CD14-positive monocyte (primary cell): Measurements from ENCODE around the gene SSBP3. TPM values are rescaled to one million over a fixed set of nuclear protein-coding genes. Genes with fewer than 3 reads are reported as not detected.
A peak's percentile ranks its signal among the peaks of the same experiment; 100 is the strongest.

Experiments
- DNase-seq, 3 donors: peaks; one replicate each; pipeline ENCODE4 v3.0.0-alpha.2; 2011 to 2022
- H2AFZ ChIP-seq: 2 replicates; pipeline ENCODE4 v1.6.0; 2012; ENCODE audit warnings: mild to moderate bottlenecking, low read depth, low read length, inconsistent platforms; ENCODE audit not compliant: insufficient read depth, poor library complexity, severe bottlenecking
- H3K27ac ChIP-seq, 2 donors: 1 replicate in 1 of 2; 2 replicates in 1 of 2; pipeline ENCODE4 v1.5.1; 2012 to 2013; ENCODE audit warnings: low read length in 2 of 2, control low read depth in 1 of 2, inconsistent platforms in 1 of 2, low read depth in 1 of 2, mild to moderate bottlenecking in 1 of 2
- H3K27me3 ChIP-seq, 2 donors: one replicate each; pipeline versions ENCODE4 v1.6.0 to v1.6.1; 2011 to 2013; ENCODE audit warnings: low read length in 2 of 2; ENCODE audit not compliant: control insufficient read depth in 2 of 2, insufficient read depth in 2 of 2
- H3K36me3 ChIP-seq, 2 donors: replicated peaks in 1 of 2; 1 replicate in 1 of 2; 2 replicates in 1 of 2; pipeline versions ENCODE4 v1.5.1 to v1.6.1; 2012 to 2013; ENCODE audit warnings: low read length in 2 of 2, control low read depth in 1 of 2, inconsistent platforms in 1 of 2, mild to moderate bottlenecking in 1 of 2; ENCODE audit not compliant: insufficient read depth in 2 of 2, control insufficient read depth in 1 of 2
- H3K4me1 ChIP-seq, 2 donors: 1 replicate in 1 of 2; 2 replicates in 1 of 2; pipeline versions ENCODE4 v1.5.1 to v1.6.1; 2012 to 2013; ENCODE audit warnings: low read length in 2 of 2, control low read depth in 1 of 2, inconsistent platforms in 1 of 2, mild to moderate bottlenecking in 1 of 2, moderate library complexity in 1 of 2; ENCODE audit not compliant: insufficient read depth in 2 of 2, control insufficient read depth in 1 of 2
- H3K4me2 ChIP-seq: replicated peaks from 2 replicates; pipeline ENCODE3; 2012; ENCODE audit warnings: low read length, moderate library complexity, mild to moderate bottlenecking; ENCODE audit not compliant: poor library complexity, severe bottlenecking; ENCODE audit errors: extremely low read depth
- H3K4me3 ChIP-seq, 3 experiments: fragments of 200-600 bp in 1 of 3; sonication (generic) in 1 of 3; replicated peaks in 1 of 3; 1 replicate in 2 of 3; 2 replicates in 1 of 3; pipeline ENCODE4 v1.5.1; 2011 to 2013; ENCODE audit warnings: low read length in 3 of 3, mild to moderate bottlenecking in 3 of 3, control low read depth in 2 of 3, low read depth in 2 of 3, inconsistent platforms in 1 of 3, moderate library complexity in 1 of 3
- H3K79me2 ChIP-seq: 2 replicates; pipeline ENCODE4 v1.6.0; 2012; ENCODE audit warnings: mild to moderate bottlenecking, control low read depth, inconsistent platforms, low read length, moderate library complexity; ENCODE audit not compliant: insufficient read depth
- H3K9ac ChIP-seq: 2 replicates; pipeline ENCODE4 v1.6.0; 2017; ENCODE audit warnings: low read length, mild to moderate bottlenecking; ENCODE audit not compliant: insufficient read depth, poor library complexity, severe bottlenecking
- H3K9me3 ChIP-seq, 2 donors: replicated peaks in 1 of 2; 1 replicate in 1 of 2; 2 replicates in 1 of 2; pipeline versions ENCODE4 v1.5.1 to v1.6.1; 2012 to 2013; ENCODE audit warnings: low read length in 2 of 2, control low read depth in 1 of 2; ENCODE audit not compliant: control insufficient read depth in 1 of 2, insufficient read depth in 1 of 2
- H4K20me1 ChIP-seq: 2 replicates; pipeline ENCODE4 v1.6.0; 2012; ENCODE audit warnings: mild to moderate bottlenecking, low read length, control low read depth, moderate library complexity; ENCODE audit not compliant: insufficient read depth
- H3K27ac Mint-ChIP-seq, 7 donors: one replicate each; pipeline ENCODE4 v1.8.0; 2020; ENCODE audit warnings: mild to moderate bottlenecking in 7 of 7, mixed read lengths in 7 of 7, moderate library complexity in 6 of 7, inconsistent platforms in 2 of 7
- H3K27me3 Mint-ChIP-seq, 3 donors: one replicate each; pipeline ENCODE4 v1.8.0; 2021 to 2022; ENCODE audit warnings: low read depth in 3 of 3, mild to moderate bottlenecking in 3 of 3, mixed read lengths in 3 of 3, moderate library complexity in 3 of 3, inconsistent platforms in 1 of 3
- H3K36me3 Mint-ChIP-seq, 2 donors: one replicate each; pipeline ENCODE4 v1.8.0; 2020; ENCODE audit warnings: mixed read lengths in 2 of 2, inconsistent platforms in 1 of 2, mild to moderate bottlenecking in 1 of 2
- H3K4me1 Mint-ChIP-seq: one replicate; pipeline ENCODE4 v1.8.0; 2020; ENCODE audit warnings: mild to moderate bottlenecking, mixed read lengths
- H3K4me3 Mint-ChIP-seq, 2 donors: one replicate each; pipeline ENCODE4 v1.8.0; 2020; ENCODE audit warnings: mild to moderate bottlenecking in 2 of 2, mixed read lengths in 2 of 2, moderate library complexity in 1 of 2
- H3K9me3 Mint-ChIP-seq, 7 donors: one replicate each; pipeline ENCODE4 v1.8.0; 2020 to 2022; ENCODE audit warnings: mixed read lengths in 7 of 7, mild to moderate bottlenecking in 6 of 7, moderate library complexity in 6 of 7, inconsistent platforms in 2 of 7
- WGBS: methylation state at CpG from one replicate; pipeline ENCODE4 v1.1.5; 2013; ENCODE audit warnings: missing lambda C conversion rate; ENCODE audit not compliant: insufficient coverage; 5-methylcytosine and 5-hydroxymethylcytosine counted together
- intact Hi-C, 2 donors: fragments of 100-400 bp; cut with micrococcal nuclease; formaldehyde crosslinking; loops; one replicate each; pipeline versions ENCODE4 v1.15.0 to v1.15.1; 2023
- polyA plus RNA-seq, 3 donors: library from polyadenylated mRNA; depleted of rRNA in 1 of 3; unstranded in 2 of 3; stranded (reverse) in 1 of 3; fragments of 300-500 nt in 2 of 3; fragments of >200 nt in 1 of 3; fragmentation: Illumina TruSeq in 2 of 3; gene quantifications; 1 replicate in 2 of 3; 2 replicates in 1 of 3; pipeline ENCODE4 v1.2.3, GENCODE V29; 2012 to 2021
- TF ChIP-seq, protein P1 (sequence below): fragments of 200-600 bp; IDR thresholded peaks from one replicate; pipeline ENCODE4 v1.8.0; 2022; ENCODE audit warnings: antibody characterized with exemption, mild to moderate bottlenecking

SSBP3 gene
- polyA plus RNA-seq, 3 donors: 4.1 to 30.7 (median 4.3) TPM

GRCh38 chr1:54417123-54417522 is 10.9 kb upstream of the SSBP3 start:
- DNase-seq: peak in 2 of 3 donors; percentile 32 to 33
- TF ChIP-seq, protein P1, sequence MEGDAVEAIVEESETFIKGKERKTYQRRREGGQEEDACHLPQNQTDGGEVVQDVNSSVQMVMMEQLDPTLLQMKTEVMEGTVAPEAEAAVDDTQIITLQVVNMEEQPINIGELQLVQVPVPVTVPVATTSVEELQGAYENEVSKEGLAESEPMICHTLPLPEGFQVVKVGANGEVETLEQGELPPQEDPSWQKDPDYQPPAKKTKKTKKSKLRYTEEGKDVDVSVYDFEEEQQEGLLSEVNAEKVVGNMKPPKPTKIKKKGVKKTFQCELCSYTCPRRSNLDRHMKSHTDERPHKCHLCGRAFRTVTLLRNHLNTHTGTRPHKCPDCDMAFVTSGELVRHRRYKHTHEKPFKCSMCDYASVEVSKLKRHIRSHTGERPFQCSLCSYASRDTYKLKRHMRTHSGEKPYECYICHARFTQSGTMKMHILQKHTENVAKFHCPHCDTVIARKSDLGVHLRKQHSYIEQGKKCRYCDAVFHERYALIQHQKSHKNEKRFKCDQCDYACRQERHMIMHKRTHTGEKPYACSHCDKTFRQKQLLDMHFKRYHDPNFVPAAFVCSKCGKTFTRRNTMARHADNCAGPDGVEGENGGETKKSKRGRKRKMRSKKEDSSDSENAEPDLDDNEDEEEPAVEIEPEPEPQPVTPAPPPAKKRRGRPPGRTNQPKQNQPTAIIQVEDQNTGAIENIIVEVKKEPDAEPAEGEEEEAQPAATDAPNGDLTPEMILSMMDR: no peak
- Histone ChIP-seq H3K27me3 (no peaks in the 10 kb centered on the region), H3K9me3 (no peaks in the 10 kb centered on the region), H3K27ac (no peak overlapping the region), H3K4me2 (peak overlapping the region; percentile 44), H4K20me1 (no peaks in the 10 kb centered on the region), H3K4me1 (peaks cover 0 to 5% of the 10 kb centered on the region in 2 donors), H3K79me2 (no peaks in the 10 kb centered on the region), H3K4me3 (peak overlapping the region in 1 of 3 experiments; percentile 46), H3K36me3 (no peaks in the 10 kb centered on the region), H3K9ac (peak overlapping the region; percentile 33), H2AFZ (peak overlapping the region; percentile 80)
- peak overlapping the region; percentile 0 to 90 for H3K4me3 Mint-ChIP-seq
- H3K36me3 Mint-ChIP-seq: no peaks in the 10 kb centered on the region
- peak overlapping the region in 6 of 7 donors; percentile 0 to 63 (median 20) for H3K27ac Mint-ChIP-seq
- 4% methylated on average over 4 of the region's 5 CpGs for WGBS
- H3K4me1 Mint-ChIP-seq: peaks cover 17% of the 10 kb centered on the region
- peaks cover 2 to 14% (median 13%) of the 10 kb centered on the region in 3 donors for H3K27me3 Mint-ChIP-seq
- intact Hi-C loops: no loop called here
- peaks cover 0 to 2% (median 0%) of the 10 kb centered on the region in 7 donors for H3K9me3 Mint-ChIP-seq

DNA sequence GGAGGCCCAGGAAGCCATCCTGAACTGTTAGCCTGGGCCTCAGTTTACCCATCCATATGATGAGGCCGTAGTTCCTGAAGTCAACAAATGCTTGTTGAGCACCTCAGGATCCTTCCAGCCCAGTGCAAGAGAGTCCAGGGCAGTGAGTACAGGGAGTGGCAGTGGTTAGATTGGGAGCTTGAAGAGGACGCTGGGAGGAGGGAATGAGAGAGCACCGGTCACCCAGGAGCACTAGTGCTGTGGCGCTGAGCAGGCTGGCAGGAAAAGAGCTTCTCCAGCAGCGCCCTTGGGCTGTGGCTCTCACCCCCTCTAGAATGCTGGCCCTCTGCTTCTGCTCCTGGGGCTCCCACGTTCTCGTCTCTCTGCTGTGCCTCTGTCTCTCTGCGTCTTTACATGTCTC is 10.2 kb upstream of the SSBP3 start:
- Mint-ChIP-seq H3K4me3 (no peak overlapping the region), H3K4me1 (peaks cover 17% of the 10 kb centered on the region), H3K27ac (no peak overlapping the region), H3K27me3 (peaks cover 2 to 14% (median 13%) of the 10 kb centered on the region in 3 donors), H3K9me3 (peaks cover 0 to 2% (median 0%) of the 10 kb centered on the region in 7 donors), H3K36me3 (no peaks in the 10 kb centered on the region)
- 75% methylated on average over 8 of the region's 8 CpGs for WGBS
- H2AFZ ChIP-seq: no peak overlapping the region
- no peaks in the 10 kb centered on the region for H4K20me1 ChIP-seq
- H3K4me1 ChIP-seq: peaks cover 0 to 5% of the 10 kb centered on the region in 2 donors
- TF ChIP-seq, protein P1: no peak
- H3K9ac ChIP-seq: no peak overlapping the region
- no peak overlapping the region for H3K4me3 ChIP-seq
- no peak overlapping the region for H3K27ac ChIP-seq
- no peaks in the 10 kb centered on the region for H3K9me3 ChIP-seq
- H3K4me2 ChIP-seq: no peak overlapping the region
- H3K36me3 ChIP-seq: no peaks in the 10 kb centered on the region
- no peaks in the 10 kb centered on the region for H3K27me3 ChIP-seq
- DNase-seq: no peak
- intact Hi-C loops: no loop called here
- no peaks in the 10 kb centered on the region for H3K79me2 ChIP-seq
